H1 (cell line): ENCODE data around the gene LLPH. TPM values are rescaled to one million over a fixed set of nuclear protein-coding genes. Genes with fewer than 3 reads are reported as not detected.

Source experiments
- ASH2L ChIP-seq: fragments of 200-600, 300-600 bp; sonication (generic); IDR thresholded peaks from one replicate; pipeline ENCODE4 v1.7.1; 2017; ENCODE audit warnings: low read length
- FOSL1 ChIP-seq: IDR thresholded peaks from 2 replicates; pipeline ENCODE4 v1.6.1; 2011; ENCODE audit warnings: mild to moderate bottlenecking, low read depth, low read length, moderate library complexity; ENCODE audit not compliant: insufficient read depth
- MAFK ChIP-seq: IDR thresholded peaks from 2 replicates; pipeline ENCODE4 v1.6.1; 2012; ENCODE audit warnings: low read depth, mild to moderate bottlenecking, improper control_type of control experiment, low read length
- PHF8 ChIP-seq: fragments of 200-600 bp; sonication (generic); conservative IDR thresholded peaks from 2 replicates; pipeline ENCODE4 v1.7.1; 2012; ENCODE audit warnings: low read depth, mild to moderate bottlenecking, inconsistent platforms, low read length, moderate library complexity
- polyA plus RNA-seq, 7 experiments: library from polyadenylated mRNA; depleted of rRNA in 3 of 7; stranded (reverse) in 5 of 7; unstranded in 2 of 7; fragments of >200 nt in 5 of 7; fragments of 200-250 nt in 2 of 7; gene quantifications; 1 replicate in 5 of 7; 2 replicates in 1 of 7; 4 replicates in 1 of 7; pipeline versions ENCODE4 v1.2.1 to v1.2.3, GENCODE V29; 2011 to 2013; ENCODE audit warnings: missing spikeins in 2 of 7, mixed read lengths in 2 of 7
- total RNA-seq: library from RNA; stranded (reverse); fragmentation: NEBNext Ultra II Directional; extraction: Animal tissue kit (Norgen Biotek cat#: 25700); gene quantifications from 2 replicates; pipeline ENCODE4 v1.2.1, GENCODE V29; 2021
- TF ChIP-seq, protein P1 (sequence below): fragments of 300-600 bp; sonication (generic); IDR thresholded peaks from 2 replicates; pipeline ENCODE4 v1.7.1; 2012; ENCODE audit warnings: low read length, moderate library complexity, mild to moderate bottlenecking, inconsistent platforms; ENCODE audit not compliant: insufficient replicate concordance
- TF ChIP-seq, protein P2 (sequence below): IDR thresholded peaks from 2 replicates; pipeline ENCODE4 v1.6.1; 2012; ENCODE audit warnings: inconsistent platforms

LLPH gene
- total and polyA plus RNA-seq, 2 of the 8 experiments (the other 6 are each of a cell fraction or from before 2014, with no cell fraction given): 2.3 to 31.3 TPM

DNA sequence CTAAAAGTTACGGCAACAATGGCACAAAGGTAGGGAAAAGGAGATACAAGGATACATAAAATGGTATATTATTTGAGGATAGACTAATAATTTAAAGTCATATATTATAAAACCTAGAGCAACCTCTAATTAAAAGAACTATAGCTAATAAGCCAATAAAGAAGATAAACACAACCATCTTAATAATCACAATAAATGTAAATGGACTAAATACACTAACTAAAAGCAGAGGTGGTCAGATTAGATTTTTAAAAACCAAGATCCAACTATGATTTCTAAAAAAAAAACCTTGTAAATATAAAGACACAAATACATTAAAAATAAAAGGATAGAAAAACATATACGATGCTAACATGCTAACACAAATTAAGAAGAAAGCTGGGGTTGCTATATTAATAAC, 10.7 kb upstream of the LLPH start (continued):
- TF ChIP-seq, protein P1, sequence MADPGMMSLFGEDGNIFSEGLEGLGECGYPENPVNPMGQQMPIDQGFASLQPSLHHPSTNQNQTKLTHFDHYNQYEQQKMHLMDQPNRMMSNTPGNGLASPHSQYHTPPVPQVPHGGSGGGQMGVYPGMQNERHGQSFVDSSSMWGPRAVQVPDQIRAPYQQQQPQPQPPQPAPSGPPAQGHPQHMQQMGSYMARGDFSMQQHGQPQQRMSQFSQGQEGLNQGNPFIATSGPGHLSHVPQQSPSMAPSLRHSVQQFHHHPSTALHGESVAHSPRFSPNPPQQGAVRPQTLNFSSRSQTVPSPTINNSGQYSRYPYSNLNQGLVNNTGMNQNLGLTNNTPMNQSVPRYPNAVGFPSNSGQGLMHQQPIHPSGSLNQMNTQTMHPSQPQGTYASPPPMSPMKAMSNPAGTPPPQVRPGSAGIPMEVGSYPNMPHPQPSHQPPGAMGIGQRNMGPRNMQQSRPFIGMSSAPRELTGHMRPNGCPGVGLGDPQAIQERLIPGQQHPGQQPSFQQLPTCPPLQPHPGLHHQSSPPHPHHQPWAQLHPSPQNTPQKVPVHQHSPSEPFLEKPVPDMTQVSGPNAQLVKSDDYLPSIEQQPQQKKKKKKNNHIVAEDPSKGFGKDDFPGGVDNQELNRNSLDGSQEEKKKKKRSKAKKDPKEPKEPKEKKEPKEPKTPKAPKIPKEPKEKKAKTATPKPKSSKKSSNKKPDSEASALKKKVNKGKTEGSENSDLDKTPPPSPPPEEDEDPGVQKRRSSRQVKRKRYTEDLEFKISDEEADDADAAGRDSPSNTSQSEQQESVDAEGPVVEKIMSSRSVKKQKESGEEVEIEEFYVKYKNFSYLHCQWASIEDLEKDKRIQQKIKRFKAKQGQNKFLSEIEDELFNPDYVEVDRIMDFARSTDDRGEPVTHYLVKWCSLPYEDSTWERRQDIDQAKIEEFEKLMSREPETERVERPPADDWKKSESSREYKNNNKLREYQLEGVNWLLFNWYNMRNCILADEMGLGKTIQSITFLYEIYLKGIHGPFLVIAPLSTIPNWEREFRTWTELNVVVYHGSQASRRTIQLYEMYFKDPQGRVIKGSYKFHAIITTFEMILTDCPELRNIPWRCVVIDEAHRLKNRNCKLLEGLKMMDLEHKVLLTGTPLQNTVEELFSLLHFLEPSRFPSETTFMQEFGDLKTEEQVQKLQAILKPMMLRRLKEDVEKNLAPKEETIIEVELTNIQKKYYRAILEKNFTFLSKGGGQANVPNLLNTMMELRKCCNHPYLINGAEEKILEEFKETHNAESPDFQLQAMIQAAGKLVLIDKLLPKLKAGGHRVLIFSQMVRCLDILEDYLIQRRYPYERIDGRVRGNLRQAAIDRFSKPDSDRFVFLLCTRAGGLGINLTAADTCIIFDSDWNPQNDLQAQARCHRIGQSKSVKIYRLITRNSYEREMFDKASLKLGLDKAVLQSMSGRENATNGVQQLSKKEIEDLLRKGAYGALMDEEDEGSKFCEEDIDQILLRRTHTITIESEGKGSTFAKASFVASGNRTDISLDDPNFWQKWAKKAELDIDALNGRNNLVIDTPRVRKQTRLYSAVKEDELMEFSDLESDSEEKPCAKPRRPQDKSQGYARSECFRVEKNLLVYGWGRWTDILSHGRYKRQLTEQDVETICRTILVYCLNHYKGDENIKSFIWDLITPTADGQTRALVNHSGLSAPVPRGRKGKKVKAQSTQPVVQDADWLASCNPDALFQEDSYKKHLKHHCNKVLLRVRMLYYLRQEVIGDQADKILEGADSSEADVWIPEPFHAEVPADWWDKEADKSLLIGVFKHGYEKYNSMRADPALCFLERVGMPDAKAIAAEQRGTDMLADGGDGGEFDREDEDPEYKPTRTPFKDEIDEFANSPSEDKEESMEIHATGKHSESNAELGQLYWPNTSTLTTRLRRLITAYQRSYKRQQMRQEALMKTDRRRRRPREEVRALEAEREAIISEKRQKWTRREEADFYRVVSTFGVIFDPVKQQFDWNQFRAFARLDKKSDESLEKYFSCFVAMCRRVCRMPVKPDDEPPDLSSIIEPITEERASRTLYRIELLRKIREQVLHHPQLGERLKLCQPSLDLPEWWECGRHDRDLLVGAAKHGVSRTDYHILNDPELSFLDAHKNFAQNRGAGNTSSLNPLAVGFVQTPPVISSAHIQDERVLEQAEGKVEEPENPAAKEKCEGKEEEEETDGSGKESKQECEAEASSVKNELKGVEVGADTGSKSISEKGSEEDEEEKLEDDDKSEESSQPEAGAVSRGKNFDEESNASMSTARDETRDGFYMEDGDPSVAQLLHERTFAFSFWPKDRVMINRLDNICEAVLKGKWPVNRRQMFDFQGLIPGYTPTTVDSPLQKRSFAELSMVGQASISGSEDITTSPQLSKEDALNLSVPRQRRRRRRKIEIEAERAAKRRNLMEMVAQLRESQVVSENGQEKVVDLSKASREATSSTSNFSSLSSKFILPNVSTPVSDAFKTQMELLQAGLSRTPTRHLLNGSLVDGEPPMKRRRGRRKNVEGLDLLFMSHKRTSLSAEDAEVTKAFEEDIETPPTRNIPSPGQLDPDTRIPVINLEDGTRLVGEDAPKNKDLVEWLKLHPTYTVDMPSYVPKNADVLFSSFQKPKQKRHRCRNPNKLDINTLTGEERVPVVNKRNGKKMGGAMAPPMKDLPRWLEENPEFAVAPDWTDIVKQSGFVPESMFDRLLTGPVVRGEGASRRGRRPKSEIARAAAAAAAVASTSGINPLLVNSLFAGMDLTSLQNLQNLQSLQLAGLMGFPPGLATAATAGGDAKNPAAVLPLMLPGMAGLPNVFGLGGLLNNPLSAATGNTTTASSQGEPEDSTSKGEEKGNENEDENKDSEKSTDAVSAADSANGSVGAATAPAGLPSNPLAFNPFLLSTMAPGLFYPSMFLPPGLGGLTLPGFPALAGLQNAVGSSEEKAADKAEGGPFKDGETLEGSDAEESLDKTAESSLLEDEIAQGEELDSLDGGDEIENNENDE: no peak
- TF ChIP-seq PHF8 (no peak), MAFK (no peak), FOSL1 (no peak), ASH2L (no peak)
- TF ChIP-seq, protein P2, sequence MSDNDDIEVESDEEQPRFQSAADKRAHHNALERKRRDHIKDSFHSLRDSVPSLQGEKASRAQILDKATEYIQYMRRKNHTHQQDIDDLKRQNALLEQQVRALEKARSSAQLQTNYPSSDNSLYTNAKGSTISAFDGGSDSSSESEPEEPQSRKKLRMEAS: no peak
- TF ChIP-seq, all 59 proteins: peak for 0
